ENCODE data around the gene CCL14.
"Not testable (repeated sequence)": the region's sequence is repeated elsewhere in the genome, so short reads cannot be mapped to it uniquely, and the experiment has no call there.

- TF ChIP-seq POLR2A, CTCF (IDR thresholded peaks at IDR 0.05): not testable (repeated sequence)
Observed at GRCh38 chr17:35995346-35995745, 8.8 kb upstream of the CCL14 start.
